HepG2 (cell line): ENCODE data around the gene FAM229A. TPM values are rescaled to one million over a fixed set of nuclear protein-coding genes. Genes with fewer than 3 reads are reported as not detected.
A peak's percentile ranks its signal among the peaks of the same experiment; 100 is the strongest.

Source experiments
- ATF5 ChIP-seq: sonication (generic); formaldehyde crosslinking; IDR thresholded peaks from 2 replicates; pipeline ENCODE4 v1.4.0; 2020; ENCODE audit warnings: mild to moderate bottlenecking, low read depth, missing genetic modification reagents
- ATRX ChIP-seq: sonication (generic); formaldehyde crosslinking; IDR thresholded peaks from 2 replicates; pipeline ENCODE4 v1.4.0; 2020; ENCODE audit warnings: missing genetic modification reagents, borderline replicate concordance
- FOXC1 ChIP-seq: sonication (generic); formaldehyde crosslinking; IDR thresholded peaks from 2 replicates; pipeline ENCODE4 v1.8.0; 2022; ENCODE audit warnings: mild to moderate bottlenecking, missing genetic modification reagents, borderline replicate concordance
- MLXIP ChIP-seq: sonication (generic); formaldehyde crosslinking; IDR thresholded peaks from 2 replicates; pipeline ENCODE4 v1.9.0; 2021; ENCODE audit warnings: missing genetic modification reagents, borderline replicate concordance
- PATZ1 ChIP-seq: sonication (generic); formaldehyde crosslinking; IDR thresholded peaks from 2 replicates; pipeline ENCODE4 v1.4.0; 2020; ENCODE audit warnings: missing genetic modification reagents
- PAXIP1 ChIP-seq: sonication (generic); formaldehyde crosslinking; conservative IDR thresholded peaks from 2 replicates; pipeline ENCODE4 v1.4.0; 2020; ENCODE audit warnings: mild to moderate bottlenecking, missing genetic modification reagents, moderate library complexity
- SAP130 ChIP-seq: IDR thresholded peaks from 2 replicates; pipeline ENCODE4 v1.6.1; 2016; ENCODE audit warnings: low read depth
- TBX2 ChIP-seq: sonication (generic); formaldehyde crosslinking; IDR thresholded peaks from 2 replicates; pipeline ENCODE4 v1.5.0; 2020; ENCODE audit warnings: missing genetic modification reagents, mild to moderate bottlenecking, borderline replicate concordance
- ZNF263 ChIP-seq: sonication (generic); formaldehyde crosslinking; IDR thresholded peaks from 2 replicates; pipeline ENCODE4 v1.4.0; 2020; ENCODE audit warnings: missing genetic modification reagents
- ZNF281 ChIP-seq: sonication (generic); formaldehyde crosslinking; IDR thresholded peaks from 2 replicates; pipeline ENCODE4 v1.4.0; 2020; ENCODE audit warnings: missing genetic modification reagents, borderline replicate concordance
- ZNF414 ChIP-seq: sonication (generic); formaldehyde crosslinking; IDR thresholded peaks from 2 replicates; pipeline ENCODE4 v1.5.0; 2020; ENCODE audit warnings: missing genetic modification reagents
- ZNF564 ChIP-seq: sonication (generic); formaldehyde crosslinking; IDR thresholded peaks from 2 replicates; pipeline ENCODE4 v1.8.1; 2023; ENCODE audit warnings: mild to moderate bottlenecking, missing genetic modification reagents
- ZNF772 ChIP-seq: sonication (generic); formaldehyde crosslinking; IDR thresholded peaks from 2 replicates; pipeline ENCODE4 v1.5.0; 2020; ENCODE audit warnings: mild to moderate bottlenecking, missing genetic modification reagents
- polyA plus RNA-seq, 8 experiments: library from polyadenylated mRNA; depleted of rRNA in 3 of 8; stranded (reverse) in 7 of 8; unstranded in 1 of 8; fragments of >200 nt; fragmentation: Illumina TruSeq in 4 of 8; extraction: Trizol in 4 of 8; gene quantifications; 2 replicates each; pipeline versions ENCODE4 v1.2.1 to v1.2.3, GENCODE V29; 2011 to 2016; ENCODE audit warnings: low read depth in 4 of 8, missing spikeins in 1 of 8, mixed read lengths in 1 of 8; ENCODE audit not compliant: insufficient read depth in 1 of 8
- total RNA-seq, 5 experiments: library from RNA; depleted of rRNA; stranded (reverse); fragments of >200 nt; fragmentation: Illumina TruSeq; extraction: Trizol; gene quantifications; 2 replicates each; pipeline ENCODE4 v1.2.3, GENCODE V29; 2016; ENCODE audit warnings: low read depth in 1 of 5

FAM229A gene
- total and polyA plus RNA-seq, 2 of the 13 experiments (the other 11 are each of a cell fraction or from before 2014, with no cell fraction given): 3.2 to 17.6 TPM

- TF ChIP-seq ZNF281 (CRISPR knock-in tag) (peak; percentile 69; the same call in 1 of the 2 replicates), ATF5 (CRISPR knock-in tag) (no peak), SAP130 (CRISPR knock-in tag) (peak; percentile 58; the same call in 1 of the 2 replicates), FOXC1 (CRISPR knock-in tag) (no peak), ZNF263 (peak; percentile 86), ZNF414 (no peak), ZNF564 (CRISPR knock-in tag) (no peak), TBX2 (CRISPR knock-in tag) (peak; percentile 63; the same call in 1 of the 2 replicates), ZNF772 (peak; percentile 68; the same call in 1 of the 2 replicates), MLXIP (no peak), PAXIP1 (CRISPR knock-in tag) (peak; percentile 24; the same call in 1 of the 2 replicates), ATRX (no peak), PATZ1 (CRISPR knock-in tag) (peak; percentile 91)
Observed at GRCh38 chr1:32337855-32338636, 24.2 kb downstream of the FAM229A start (continued).
